HG02642 (cell line): ENCODE results near the gene HK3.
A peak's percentile ranks its signal among the peaks of the same experiment; 100 is the strongest.

ENCODE experiments used
- ATAC-seq: cut with Tn5 transposase; IDR thresholded peaks from one replicate; pipeline ENCODE4 v1.9.1; 2021; ENCODE audit warnings: mild to moderate bottlenecking; ENCODE audit not compliant: unreplicated experiment, poor library complexity

Gene HK3

GRCh38 chr5:176904276-176904675 is 5.1 kb upstream of the HK3 start:
- ATAC-seq = no peak

- ATAC-seq = no peak
Measured at GRCh38 chr5:176902911-176903664, 3.9 kb upstream of the HK3 start.

GRCh38 chr5:176902102-176902814 is 3.1 kb upstream of the HK3 start:
- ATAC-seq = no peak

GRCh38 chr5:176901260-176902101 is 2.3 kb upstream of the HK3 start:
- ATAC-seq = peak; percentile 59

GRCh38 chr5:176900780-176901204 is 1.6 kb upstream of the HK3 start:
- ATAC-seq = no peak

GRCh38 chr5:176899946-176900779 is 1.0 kb upstream of the HK3 start:
- no peak for ATAC-seq

GRCh38 chr5:176897263-176897662 is 1.9 kb downstream of the HK3 start:
- no peak for ATAC-seq

- ATAC-seq = no peak
Measured at GRCh38 chr5:176895831-176896230, 3.3 kb downstream of the HK3 start.

GRCh38 chr5:176894298-176894697 is 4.8 kb downstream of the HK3 start:
- no peak for ATAC-seq

- ATAC-seq = no peak
Measured at GRCh38 chr5:176892663-176893062, 6.5 kb downstream of the HK3 start.

GRCh38 chr5:176891331-176891958 is 7.7 kb downstream of the HK3 start:
- no peak for ATAC-seq

- no peak for ATAC-seq
Measured at GRCh38 chr5:176890455-176891330, 8.5 kb downstream of the HK3 start.

GRCh38 chr5:176889321-176890280 is 9.5 kb downstream of the HK3 start:
- ATAC-seq = no peak

- no peak for ATAC-seq
Measured at GRCh38 chr5:176888865-176889165, 10.3 kb downstream of the HK3 start.

GRCh38 chr5:176888016-176888864 is 10.9 kb downstream of the HK3 start:
- ATAC-seq = no peak

- ATAC-seq = no peak
Measured at GRCh38 chr5:176887252-176887849, 11.8 kb downstream of the HK3 start.
